K562 (cell line): ENCODE data around the gene MORC1. TPM values are rescaled to one million over a fixed set of nuclear protein-coding genes. Genes with fewer than 3 reads are reported as not detected.

Experiments used
- ATAC-seq: fragments of 200-7000 bp; cut with Tn5 transposase; 3 replicates; pipeline ENCODE4 v1.9.1; 2020; ENCODE audit warnings: moderate library complexity
- BruUV-seq: library from RNA; stranded (reverse); fragments of 400-500 nt; replicated peaks from 2 replicates; lab custom pipeline; 2021; lab: Mats Ljungman, UMichigan
- CTCF ChIA-PET: fragments of 300-600 bp; formaldehyde crosslinking; extraction: SDS; loops from one replicate; lab custom pipeline; 2021; ENCODE audit warnings: low intra/inter-chr PET ratio; lab: Yijun Ruan, JAX
- POLR2A ChIA-PET: fragments of 300-600, 350-650 bp; sonication (Branson Sonifier 250); formaldehyde crosslinking; extraction: SDS; loops from one replicate; lab custom pipeline; 2021; ENCODE audit warnings: antibody characterized with exemption, inconsistent platforms; lab: Yijun Ruan, JAX
- DNase-seq, 4 experiments: peaks; one replicate each; pipeline versions ENCODE4 v3.0.0 to v3.0.0-alpha.2; 2011 to 2018; ENCODE audit warnings: low spot score in 3 of 4, mixed read lengths in 3 of 4; ENCODE audit errors: extremely low read depth in 1 of 4
- FAIRE-seq: peaks from 2 replicates; lab custom pipeline; 2011; peaks lifted over from hg19 to GRCh38; lab: Jason Lieb, UNC
- H2AFZ ChIP-seq: 2 replicates; pipeline ENCODE4 v1.6.0; 2011; ENCODE audit warnings: low read depth, low read length, control low read depth, inconsistent platforms
- H3K27ac ChIP-seq: fragments of 200-600 bp; 3 replicates; pipeline ENCODE4 v1.8.0; 2011; ENCODE audit warnings: low read depth, mild to moderate bottlenecking, control low read depth, inconsistent platforms, low read length, moderate library complexity, mixed read lengths; ENCODE audit errors: extremely low read depth
- H3K27me3 ChIP-seq, 2 experiments: fragments of 300-600 bp in 1 of 2; 2 replicates in 1 of 2; 3 replicates in 1 of 2; pipeline versions ENCODE4 v1.6.0 to v1.8.0; 2011; ENCODE audit warnings: inconsistent platforms in 2 of 2, low read length in 2 of 2, mild to moderate bottlenecking in 1 of 2, mixed read lengths in 1 of 2, moderate library complexity in 1 of 2; ENCODE audit not compliant: control insufficient read depth in 2 of 2, insufficient read depth in 2 of 2
- H3K36me3 ChIP-seq: fragments of 300-600 bp; 3 replicates; pipeline ENCODE4 v1.8.0; 2011; ENCODE audit warnings: mild to moderate bottlenecking, low read length, inconsistent platforms; ENCODE audit not compliant: control insufficient read depth, insufficient read depth
- H3K4me1 ChIP-seq, 2 experiments: fragments of 200-600 bp in 1 of 2; replicated peaks in 1 of 2; 2 replicates in 1 of 2; 3 replicates in 1 of 2; pipeline versions ENCODE4 v1.5.1 to v1.8.0; 2011; ENCODE audit warnings: inconsistent platforms in 2 of 2, low read length in 2 of 2, mild to moderate bottlenecking in 1 of 2, mixed read lengths in 1 of 2, moderate library complexity in 1 of 2; ENCODE audit not compliant: control insufficient read depth in 2 of 2, insufficient read depth in 2 of 2
- H3K4me2 ChIP-seq: 2 replicates; pipeline ENCODE4 v1.6.1; 2011; ENCODE audit warnings: low read length, control low read depth, inconsistent platforms, mixed read lengths; ENCODE audit not compliant: insufficient read depth
- H3K4me3 ChIP-seq: fragments of 200-600 bp; sonication (generic), shearing (Covaris generic); 2 replicates; pipeline ENCODE4 v1.5.1; 2016; ENCODE audit warnings: control low read depth, inconsistent platforms
- H3K79me2 ChIP-seq: fragments of 200-600 bp; 3 replicates; pipeline ENCODE4 v1.8.0; 2011; ENCODE audit warnings: low read length, inconsistent platforms; ENCODE audit not compliant: control insufficient read depth, insufficient read depth
- H3K9ac ChIP-seq, 2 experiments: 2 replicates each; pipeline versions ENCODE4 v1.6.0 to v1.6.1; 2011; ENCODE audit warnings: low read depth in 2 of 2, low read length in 2 of 2, control low read depth in 1 of 2, inconsistent platforms in 1 of 2, mild to moderate bottlenecking in 1 of 2, mixed read lengths in 1 of 2; ENCODE audit not compliant: insufficient read depth in 1 of 2
- H3K9me1 ChIP-seq: one replicate; pipeline ENCODE4 v1.6.0; 2011; ENCODE audit warnings: inconsistent platforms, mild to moderate bottlenecking, low read length, moderate library complexity; ENCODE audit not compliant: control insufficient read depth, insufficient read depth
- H3K9me3 ChIP-seq: replicated peaks from 2 replicates; pipeline ENCODE4 v1.5.1; 2011; ENCODE audit warnings: low read depth, low read length, inconsistent platforms; ENCODE audit not compliant: control insufficient read depth, insufficient read depth
- H4K20me1 ChIP-seq: replicated peaks from 2 replicates; pipeline ENCODE4 v1.6.1; 2011; ENCODE audit warnings: low read length, inconsistent platforms, mixed read lengths; ENCODE audit not compliant: control insufficient read depth, insufficient read depth
- DPF2 ChIP-seq: fragments of 450-650 bp; IDR thresholded peaks from 2 replicates; pipeline ENCODE4 v1.6.1; 2016
- FOXK1 ChIP-seq: sonication (generic); formaldehyde crosslinking; IDR thresholded peaks from 2 replicates; pipeline ENCODE4 v1.8.0; 2022; ENCODE audit warnings: missing genetic modification reagents, mild to moderate bottlenecking, borderline replicate concordance
- GTF2F1 ChIP-seq: IDR thresholded peaks from 2 replicates; pipeline ENCODE4 v1.6.1; 2011; ENCODE audit warnings: low read depth, low read length, improper control_type of control experiment
- NFE2L1 ChIP-seq: fragments of 450-650 bp; IDR thresholded peaks from 2 replicates; pipeline ENCODE4 v1.6.1; 2016; ENCODE audit warnings: missing genetic modification characterization, low read depth, mild to moderate bottlenecking, missing compliant biosample characterization, moderate library complexity, borderline replicate concordance
- PCBP1 ChIP-seq: fragments of 200-400 bp; formaldehyde crosslinking; IDR thresholded peaks from 2 replicates; pipeline ENCODE4 v1.6.1; 2018; ENCODE audit warnings: mild to moderate bottlenecking, low read depth, low read length; ENCODE audit not compliant: poor library complexity, severe bottlenecking
- SMC3 ChIP-seq: conservative IDR thresholded peaks from 2 replicates; pipeline ENCODE4 v1.6.1; 2011; ENCODE audit warnings: low read depth, low read length, improper control_type of control experiment; ENCODE audit not compliant: insufficient read depth
- ZBTB12 ChIP-seq: fragments of 250-450 bp; sonication (Bioruptor Pico); IDR thresholded peaks from 2 replicates; pipeline ENCODE4 v1.4.0; 2020
- ZNF133 ChIP-seq: fragments of 250-450 bp; sonication (Bioruptor Pico); IDR thresholded peaks from 2 replicates; pipeline ENCODE4 v1.4.0; 2020; ENCODE audit warnings: mild to moderate bottlenecking
- WGBS: fragments of 100-300 bp; shearing (Covaris generic); methylation state at CpG from one replicate; pipeline ENCODE4 v1.1.6; 2016; ENCODE audit warnings: low coverage, mixed read lengths; ENCODE audit not compliant: insufficient coverage; ENCODE audit errors: missing lambda C conversion rate; 5-methylcytosine and 5-hydroxymethylcytosine counted together
- in situ Hi-C: fragments of 300-500 bp; cut with MboI; formaldehyde crosslinking; loops from 4 replicates; pipeline ENCODE4 v1.15.0; 2018; ENCODE audit warnings: inconsistent platforms, mixed read lengths
- intact Hi-C: fragments of 100-400 bp; cut with micrococcal nuclease; formaldehyde crosslinking; loops from 2 replicates; pipeline ENCODE4 v1.14.2; 2022
- polyA plus RNA-seq, 8 experiments: library from polyadenylated mRNA; depleted of rRNA in 4 of 8; stranded (reverse) in 5 of 8; unstranded in 3 of 8; fragments of >200 nt; fragmentation: Nextera tagmentation in 2 of 8; fragmentation: Illumina TruSeq in 1 of 8; extraction: Ambion mirVana in 2 of 8; extraction: Trizol in 1 of 8; gene quantifications; 2 replicates each; pipeline versions ENCODE4 v1.2.1 to v1.2.3, GENCODE V29; 2011 to 2014; ENCODE audit warnings: inconsistent platforms in 1 of 8, missing spikeins in 1 of 8
- total RNA-seq, 7 experiments: library from RNA; depleted of rRNA in 6 of 7; stranded (reverse); fragments of >200 nt in 6 of 7; fragmentation: Illumina TruSeq in 2 of 7; extraction: Trizol in 2 of 7; gene quantifications; 2 replicates each; pipeline versions ENCODE4 v1.2.1 to v1.2.3, GENCODE V29; 2011 to 2021; ENCODE audit warnings: low replicate concordance in 1 of 7
- TF ChIP-seq, protein P1 (sequence below), 3 experiments: IDR thresholded peaks in 2 of 3; conservative IDR thresholded peaks in 1 of 3; 2 replicates each; pipeline ENCODE4 v1.5.1; 2011 to 2012; ENCODE audit warnings: low read length in 3 of 3, mild to moderate bottlenecking in 3 of 3, control low read depth in 2 of 3, improper control_type of control experiment in 1 of 3, inconsistent platforms in 1 of 3, low read depth in 1 of 3, mixed read lengths in 1 of 3, moderate library complexity in 1 of 3; ENCODE audit not compliant: insufficient read depth in 2 of 3
- TF ChIP-seq, protein P2 (sequence below): fragments of 250-450 bp; sonication (Bioruptor Pico); IDR thresholded peaks from 2 replicates; pipeline ENCODE4 v1.8.0; 2021; ENCODE audit warnings: moderate library complexity, mild to moderate bottlenecking, inconsistent platforms
- TF ChIP-seq, protein P3 (sequence below): fragments of 200-800 bp; sonication (Bioruptor generic); IDR thresholded peaks from 2 replicates; pipeline ENCODE4 v1.6.1; 2016; ENCODE audit warnings: missing genetic modification characterization, missing compliant biosample characterization
- TF ChIP-seq, protein P4 (sequence below): sonication (generic); formaldehyde crosslinking; IDR thresholded peaks from 2 replicates; pipeline ENCODE4 v1.8.0; 2022; ENCODE audit warnings: missing genetic modification reagents, mild to moderate bottlenecking, moderate library complexity, borderline replicate concordance

The MORC1 gene
- total and polyA plus RNA-seq, 9 of the 15 experiments (the other 6 are each of a cell fraction or from before 2014, with no cell fraction given) = 0.08 to 0.41 (median 0.30) TPM; not detected in 1

DNA sequence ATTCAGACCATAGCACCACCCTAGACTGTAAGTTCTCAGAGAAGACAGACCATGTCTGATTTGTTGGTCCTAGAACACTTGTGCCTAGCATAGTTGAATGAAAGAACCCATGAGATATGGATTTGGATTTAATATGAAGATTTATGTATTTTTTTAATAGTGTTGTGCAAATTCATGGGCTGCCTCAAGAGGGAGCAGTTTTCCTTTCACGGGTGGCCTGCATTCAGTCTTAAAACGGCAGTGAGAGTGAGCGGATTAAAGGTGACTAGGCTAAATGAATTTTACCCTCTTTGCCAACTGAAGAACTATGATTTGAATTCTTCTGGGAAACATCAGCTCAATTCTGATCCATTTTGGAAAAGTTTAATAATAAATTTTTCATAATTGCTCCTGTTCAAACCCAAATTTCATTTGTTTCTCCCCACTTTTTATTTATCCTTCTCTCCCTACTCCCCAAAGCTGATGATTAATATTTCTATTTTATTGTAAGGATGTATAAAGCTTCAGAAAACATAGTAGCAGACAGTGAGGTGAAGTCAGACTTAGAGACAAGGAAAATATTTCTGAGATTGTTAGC lies 67.3 kb downstream of the MORC1 start:
- peak; percentile 53; the same call in 1 of the 3 replicates for ATAC-seq
- intact Hi-C loops = no loop called here
- TF ChIP-seq NFE2L1 (tag) (no peak), GTF2F1 (no peak), FOXK1 (CRISPR knock-in tag) (no peak), ZBTB12 (CRISPR knock-in tag) (no peak), SMC3 (0 out of 2 replicates have a peak, but pooled peaks have one; percentile 4), PCBP1 (no peak), DPF2 (no peak), ZNF133 (no peak)
- TF ChIP-seq, protein P1, sequence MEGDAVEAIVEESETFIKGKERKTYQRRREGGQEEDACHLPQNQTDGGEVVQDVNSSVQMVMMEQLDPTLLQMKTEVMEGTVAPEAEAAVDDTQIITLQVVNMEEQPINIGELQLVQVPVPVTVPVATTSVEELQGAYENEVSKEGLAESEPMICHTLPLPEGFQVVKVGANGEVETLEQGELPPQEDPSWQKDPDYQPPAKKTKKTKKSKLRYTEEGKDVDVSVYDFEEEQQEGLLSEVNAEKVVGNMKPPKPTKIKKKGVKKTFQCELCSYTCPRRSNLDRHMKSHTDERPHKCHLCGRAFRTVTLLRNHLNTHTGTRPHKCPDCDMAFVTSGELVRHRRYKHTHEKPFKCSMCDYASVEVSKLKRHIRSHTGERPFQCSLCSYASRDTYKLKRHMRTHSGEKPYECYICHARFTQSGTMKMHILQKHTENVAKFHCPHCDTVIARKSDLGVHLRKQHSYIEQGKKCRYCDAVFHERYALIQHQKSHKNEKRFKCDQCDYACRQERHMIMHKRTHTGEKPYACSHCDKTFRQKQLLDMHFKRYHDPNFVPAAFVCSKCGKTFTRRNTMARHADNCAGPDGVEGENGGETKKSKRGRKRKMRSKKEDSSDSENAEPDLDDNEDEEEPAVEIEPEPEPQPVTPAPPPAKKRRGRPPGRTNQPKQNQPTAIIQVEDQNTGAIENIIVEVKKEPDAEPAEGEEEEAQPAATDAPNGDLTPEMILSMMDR (IDR thresholded peaks at IDR 0.05 in 2 of 3, conservative IDR thresholded peaks at IDR 0.05 in 1 of 3; ENCODE audit: insufficient read depth in 2 of 3, low read depth in 1 of 3, low read length in 3 of 3) = peak; percentile 46 to 62 (median 59)
- TF ChIP-seq, protein P2, sequence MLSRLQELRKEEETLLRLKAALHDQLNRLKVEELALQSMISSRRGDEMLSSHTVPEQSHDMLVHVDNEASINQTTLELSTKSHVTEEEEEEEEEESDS (CRISPR knock-in tag) = no peak
- TF ChIP-seq, protein P3, sequence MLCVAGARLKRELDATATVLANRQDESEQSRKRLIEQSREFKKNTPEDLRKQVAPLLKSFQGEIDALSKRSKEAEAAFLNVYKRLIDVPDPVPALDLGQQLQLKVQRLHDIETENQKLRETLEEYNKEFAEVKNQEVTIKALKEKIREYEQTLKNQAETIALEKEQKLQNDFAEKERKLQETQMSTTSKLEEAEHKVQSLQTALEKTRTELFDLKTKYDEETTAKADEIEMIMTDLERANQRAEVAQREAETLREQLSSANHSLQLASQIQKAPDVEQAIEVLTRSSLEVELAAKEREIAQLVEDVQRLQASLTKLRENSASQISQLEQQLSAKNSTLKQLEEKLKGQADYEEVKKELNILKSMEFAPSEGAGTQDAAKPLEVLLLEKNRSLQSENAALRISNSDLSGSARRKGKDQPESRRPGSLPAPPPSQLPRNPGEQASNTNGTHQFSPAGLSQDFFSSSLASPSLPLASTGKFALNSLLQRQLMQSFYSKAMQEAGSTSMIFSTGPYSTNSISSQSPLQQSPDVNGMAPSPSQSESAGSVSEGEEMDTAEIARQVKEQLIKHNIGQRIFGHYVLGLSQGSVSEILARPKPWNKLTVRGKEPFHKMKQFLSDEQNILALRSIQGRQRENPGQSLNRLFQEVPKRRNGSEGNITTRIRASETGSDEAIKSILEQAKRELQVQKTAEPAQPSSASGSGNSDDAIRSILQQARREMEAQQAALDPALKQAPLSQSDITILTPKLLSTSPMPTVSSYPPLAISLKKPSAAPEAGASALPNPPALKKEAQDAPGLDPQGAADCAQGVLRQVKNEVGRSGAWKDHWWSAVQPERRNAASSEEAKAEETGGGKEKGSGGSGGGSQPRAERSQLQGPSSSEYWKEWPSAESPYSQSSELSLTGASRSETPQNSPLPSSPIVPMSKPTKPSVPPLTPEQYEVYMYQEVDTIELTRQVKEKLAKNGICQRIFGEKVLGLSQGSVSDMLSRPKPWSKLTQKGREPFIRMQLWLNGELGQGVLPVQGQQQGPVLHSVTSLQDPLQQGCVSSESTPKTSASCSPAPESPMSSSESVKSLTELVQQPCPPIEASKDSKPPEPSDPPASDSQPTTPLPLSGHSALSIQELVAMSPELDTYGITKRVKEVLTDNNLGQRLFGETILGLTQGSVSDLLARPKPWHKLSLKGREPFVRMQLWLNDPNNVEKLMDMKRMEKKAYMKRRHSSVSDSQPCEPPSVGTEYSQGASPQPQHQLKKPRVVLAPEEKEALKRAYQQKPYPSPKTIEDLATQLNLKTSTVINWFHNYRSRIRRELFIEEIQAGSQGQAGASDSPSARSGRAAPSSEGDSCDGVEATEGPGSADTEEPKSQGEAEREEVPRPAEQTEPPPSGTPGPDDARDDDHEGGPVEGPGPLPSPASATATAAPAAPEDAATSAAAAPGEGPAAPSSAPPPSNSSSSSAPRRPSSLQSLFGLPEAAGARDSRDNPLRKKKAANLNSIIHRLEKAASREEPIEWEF = no peak
- TF ChIP-seq, protein P4, sequence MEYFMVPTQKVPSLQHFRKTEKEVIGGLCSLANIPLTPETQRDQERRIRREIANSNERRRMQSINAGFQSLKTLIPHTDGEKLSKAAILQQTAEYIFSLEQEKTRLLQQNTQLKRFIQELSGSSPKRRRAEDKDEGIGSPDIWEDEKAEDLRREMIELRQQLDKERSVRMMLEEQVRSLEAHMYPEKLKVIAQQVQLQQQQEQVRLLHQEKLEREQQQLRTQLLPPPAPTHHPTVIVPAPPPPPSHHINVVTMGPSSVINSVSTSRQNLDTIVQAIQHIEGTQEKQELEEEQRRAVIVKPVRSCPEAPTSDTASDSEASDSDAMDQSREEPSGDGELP = no peak

More for the DNA sequence above, 67.3 kb downstream of the MORC1 start:
- Histone ChIP-seq H3K9me3 (no peaks in the 10 kb centered on the region), H3K36me3 (no peaks in the 10 kb centered on the region), H3K4me3 (no peak overlapping the region), H3K27me3 (no peaks in the 10 kb centered on the region), H3K4me2 (no peak overlapping the region), H3K4me1 (no peaks in the 10 kb centered on the region), H3K9me1 (no peaks in the 10 kb centered on the region), H4K20me1 (no peaks in the 10 kb centered on the region), H2AFZ (no peak overlapping the region), H3K27ac (no peak overlapping the region), H3K79me2 (no peaks in the 10 kb centered on the region), H3K9ac (no peak overlapping the region)
- DNase-seq (peak; percentile 6 to 20 (median 8)), FAIRE-seq (no peak)
- no TSS peak for BruUV-seq
- in situ Hi-C loops = no loop called here
- POLR2A ChIA-PET = no interaction called here
- CTCF ChIA-PET = interaction anchor here (0.6 to 1.1 kb wide), 2 partner anchors 29 to 32 kb away, joined by 3 read pairs; no protein-coding TSS in a partner anchor
- 0% methylated on average over 3 of the region's 3 CpGs for WGBS
